ENCODE results near the gene RAB17. TPM values are rescaled to one million over a fixed set of nuclear protein-coding genes. Genes with fewer than 3 reads are reported as not detected.

RAB17 gene
- total and polyA plus RNA-seq, 2 donors = 1.7 to 2.1 TPM

GRCh38 chr2:237532160-237532559, 58.4 kb downstream of the RAB17 start:
- WGBS = 61% methylated on average over 11 of the region's 11 CpGs

GRCh38 chr2:237530472-237531433, 59.8 kb downstream of the RAB17 start:
- 95% methylated on average over 12 of the region's 12 CpGs for WGBS

More at GRCh38 chr2:237532160-237532559, 58.4 kb downstream of the RAB17 start:
- no peak for DNase-seq (ENCODE audit: extremely low spot score)
- Histone ChIP-seq H3K36me3 (ENCODE audit: insufficient read depth) (no peaks in the 10 kb centered on the region), H3K27ac (ENCODE audit: low read depth) (no peak overlapping the region), H3K4me3 (ENCODE audit: low read depth, low read length) (no peak overlapping the region), H3K4me1 (ENCODE audit: insufficient read depth) (no peaks in the 10 kb centered on the region)

GRCh38 chr2:237529452-237530402, 60.8 kb downstream of the RAB17 start:
- DNase-seq (ENCODE audit: extremely low spot score) = no peak
- no peak overlapping the region for H3K4me3 ChIP-seq (ENCODE audit: low read depth, low read length)
- H3K36me3 ChIP-seq (ENCODE audit: insufficient read depth) = no peaks in the 10 kb centered on the region
- no peaks in the 10 kb centered on the region for H3K4me1 ChIP-seq (ENCODE audit: insufficient read depth)
- H3K27ac ChIP-seq (ENCODE audit: low read depth) = no peak overlapping the region
- WGBS = 89% methylated on average over 19 of the region's 19 CpGs

More at GRCh38 chr2:237530472-237531433, 59.8 kb downstream of the RAB17 start:
- Histone ChIP-seq H3K36me3 (ENCODE audit: insufficient read depth) (no peaks in the 10 kb centered on the region), H3K4me1 (ENCODE audit: insufficient read depth) (no peaks in the 10 kb centered on the region), H3K4me3 (ENCODE audit: low read depth, low read length) (no peak overlapping the region), H3K27ac (ENCODE audit: low read depth) (no peak overlapping the region)
- no peak for DNase-seq (ENCODE audit: extremely low spot score)

- no peaks in the 10 kb centered on the region for H3K4me1 ChIP-seq (ENCODE audit: insufficient read depth)
- no peak for DNase-seq (ENCODE audit: extremely low spot score)
- no peak overlapping the region for H3K27ac ChIP-seq (ENCODE audit: low read depth)
- 97% methylated on average over 5 of the region's 5 CpGs for WGBS
- H3K4me3 ChIP-seq (ENCODE audit: low read depth, low read length) = no peak overlapping the region
- no peaks in the 10 kb centered on the region for H3K36me3 ChIP-seq (ENCODE audit: insufficient read depth)
These were observed 62.8 kb downstream of the RAB17 start for GRCh38 chr2:237527766-237528165.

GRCh38 chr2:237527233-237527632, 63.3 kb downstream of the RAB17 start:
- no peak overlapping the region for H3K27ac ChIP-seq (ENCODE audit: low read depth)
- DNase-seq (ENCODE audit: extremely low spot score) = no peak
- 89% methylated on average over 11 of the region's 11 CpGs for WGBS
- H3K4me1 ChIP-seq (ENCODE audit: insufficient read depth) = no peaks in the 10 kb centered on the region
- no peaks in the 10 kb centered on the region for H3K36me3 ChIP-seq (ENCODE audit: insufficient read depth)
- H3K4me3 ChIP-seq (ENCODE audit: low read depth, low read length) = no peak overlapping the region

- 93% methylated on average over 17 of the region's 17 CpGs for WGBS
- Histone ChIP-seq H3K36me3 (ENCODE audit: insufficient read depth) (no peaks in the 10 kb centered on the region), H3K27ac (ENCODE audit: low read depth) (no peak overlapping the region)
These were observed 64.9 kb downstream of the RAB17 start for GRCh38 chr2:237525559-237526157.

GRCh38 chr2:237524631-237525030, 65.9 kb downstream of the RAB17 start:
- Histone ChIP-seq H3K4me3 (ENCODE audit: low read depth, low read length) (no peak overlapping the region), H3K27ac (ENCODE audit: low read depth) (no peak overlapping the region), H3K4me1 (ENCODE audit: insufficient read depth) (no peaks in the 10 kb centered on the region), H3K36me3 (ENCODE audit: insufficient read depth) (no peaks in the 10 kb centered on the region)
- WGBS = 73% methylated on average over 6 of the region's 6 CpGs
- DNase-seq (ENCODE audit: extremely low spot score) = no peak

More at GRCh38 chr2:237525559-237526157, 64.9 kb downstream of the RAB17 start:
- H3K4me1 ChIP-seq (ENCODE audit: insufficient read depth) = no peaks in the 10 kb centered on the region
- no peak overlapping the region for H3K4me3 ChIP-seq (ENCODE audit: low read depth, low read length)
- DNase-seq (ENCODE audit: extremely low spot score) = no peak

Small RNAs within 50 kb of the gene (small RNA-seq; reads per million reads assigned to genes)
- gene RNU6-1140P = not detected

Other genes with a start within 250 kb of the RAB17 start
- 1,173 TPM for gene COL6A3, start 176.6 kb downstream of the RAB17 start, total RNA-seq
- 412 TPM for gene COL6A3, start 176.6 kb downstream of the RAB17 start, polyA plus RNA-seq
- gene MLPH, start 103.5 kb downstream of the RAB17 start, total RNA-seq = 11.7 TPM
- 14.2 TPM for gene MLPH, start 103.5 kb downstream of the RAB17 start, polyA plus RNA-seq
- gene PRLH, start 24.2 kb downstream of the RAB17 start, total RNA-seq = not detected
- not detected for gene PRLH, start 24.2 kb downstream of the RAB17 start, polyA plus RNA-seq
- 77.5 TPM for gene LRRFIP1, start 36.9 kb upstream of the RAB17 start, total RNA-seq
- 120 TPM for gene LRRFIP1, start 36.9 kb upstream of the RAB17 start, polyA plus RNA-seq
- 2.4 TPM for gene RBM44, start 208.0 kb upstream of the RAB17 start, total RNA-seq
- gene RBM44, start 208.0 kb upstream of the RAB17 start, polyA plus RNA-seq = 0.34 TPM